MCF 10A (cell line): ENCODE results near the gene C11orf21. TPM values are rescaled to one million over a fixed set of nuclear protein-coding genes. Genes with fewer than 3 reads are reported as not detected.

Source experiments
- BruUV-seq: library from RNA; stranded (reverse); fragments of 400-500 nt; replicated peaks from 2 replicates; lab custom pipeline; 2021; lab: Mats Ljungman, UMichigan
- CTCF ChIA-PET: fragments of 300-600 bp; sonication (Branson Sonifier 250); formaldehyde crosslinking; extraction: SDS; loops from one replicate; lab custom pipeline; 2021; ENCODE audit warnings: antibody characterized with exemption, inconsistent platforms; lab: Yijun Ruan, JAX
- POLR2A ChIA-PET: fragments of 300-600, 350-650 bp; sonication (Branson Sonifier 250); formaldehyde crosslinking; extraction: SDS; loops from one replicate; lab custom pipeline; 2020; ENCODE audit warnings: antibody characterized with exemption, inconsistent platforms; lab: Yijun Ruan, JAX
- DNase-seq: peaks from one replicate; pipeline ENCODE4 v3.0.0-alpha.2; 2018; ENCODE audit not compliant: unreplicated experiment
- H3K27ac Mint-ChIP-seq: one replicate; pipeline ENCODE4 v1.8.0; 2022; ENCODE audit warnings: mild to moderate bottlenecking, low read depth, mixed read lengths; ENCODE audit not compliant: unreplicated experiment
- H3K27me3 Mint-ChIP-seq: one replicate; pipeline ENCODE4 v1.8.0; 2022; ENCODE audit warnings: mixed read lengths; ENCODE audit not compliant: insufficient read depth, unreplicated experiment
- H3K36me3 Mint-ChIP-seq: one replicate; pipeline ENCODE4 v1.8.0; 2022; ENCODE audit warnings: mild to moderate bottlenecking, moderate library complexity, mixed read lengths; ENCODE audit not compliant: insufficient read depth, unreplicated experiment
- H3K4me1 Mint-ChIP-seq: one replicate; pipeline ENCODE4 v1.8.0; 2022; ENCODE audit warnings: mixed read lengths; ENCODE audit not compliant: insufficient read depth, unreplicated experiment
- H3K4me3 Mint-ChIP-seq: one replicate; pipeline ENCODE4 v1.8.0; 2022; ENCODE audit warnings: mild to moderate bottlenecking, moderate library complexity, mixed read lengths; ENCODE audit not compliant: unreplicated experiment
- H3K9me3 Mint-ChIP-seq: one replicate; pipeline ENCODE4 v1.8.0; 2022; ENCODE audit warnings: mixed read lengths; ENCODE audit not compliant: unreplicated experiment
- CTCF ChIP-seq: fragments of 200-600 bp; IDR thresholded peaks from one replicate; pipeline ENCODE4 v1.8.0; 2022; ENCODE audit warnings: antibody characterized with exemption, mild to moderate bottlenecking; ENCODE audit not compliant: unreplicated experiment
- intact Hi-C: fragments of 100-400 bp; cut with micrococcal nuclease; formaldehyde crosslinking; loops from 2 replicates; pipeline ENCODE4 v1.14.1; 2022
- total RNA-seq: library from RNA; stranded (reverse); gene quantifications from 2 replicates; pipeline ENCODE4 v1.2.3, GENCODE V29; 2022

Gene C11orf21
- total RNA-seq, 1 experiment from 2014 or later = not detected

- no peak overlapping the region for H3K4me3 Mint-ChIP-seq
- intact Hi-C loops = no loop called here
- CTCF ChIA-PET = interaction anchor here (0.6 kb wide), 1 partner anchor 27 kb away, joined by 3 read pairs; no protein-coding TSS in a partner anchor
- H3K9me3 Mint-ChIP-seq = peaks cover 5% of the 10 kb centered on the region
- DNase-seq = no peak
- BruUV-seq = no TSS peak
- no peaks in the 10 kb centered on the region for H3K4me1 Mint-ChIP-seq
- no peaks in the 10 kb centered on the region for H3K36me3 Mint-ChIP-seq
- H3K27ac Mint-ChIP-seq = no peak overlapping the region
- POLR2A ChIA-PET = no interaction called here
- peaks cover 56% of the 10 kb centered on the region for H3K27me3 Mint-ChIP-seq
- no peak for TF ChIP-seq CTCF
Measured at GRCh38 chr11:2277933-2278523, 23.7 kb downstream of the C11orf21 start.

GRCh38 chr11:2277008-2277346, 24.7 kb downstream of the C11orf21 start:
- no peak overlapping the region for H3K27ac Mint-ChIP-seq
- H3K36me3 Mint-ChIP-seq = no peaks in the 10 kb centered on the region
- TF ChIP-seq CTCF = no peak
- H3K4me1 Mint-ChIP-seq = no peaks in the 10 kb centered on the region
- no TSS peak for BruUV-seq
- peaks cover 55% of the 10 kb centered on the region for H3K27me3 Mint-ChIP-seq
- DNase-seq = no peak
- H3K4me3 Mint-ChIP-seq = no peak overlapping the region
- intact Hi-C loops = no loop called here
- ChIA-PET POLR2A (no interaction called here), CTCF (interaction anchor here (0.6 to 3.3 kb wide), 3 partner anchors 61 to 144 kb away, joined by 3 to 16 read pairs (median 5); no protein-coding TSS in a partner anchor)
- H3K9me3 Mint-ChIP-seq = peaks cover 5% of the 10 kb centered on the region

GRCh38 chr11:2276280-2277007, 25.3 kb downstream of the C11orf21 start:
- TF ChIP-seq CTCF = no peak
- ChIA-PET POLR2A (no interaction called here), CTCF (interaction anchor here (0.6 to 3.3 kb wide), 3 partner anchors 61 to 144 kb away, joined by 3 to 16 read pairs (median 5); no protein-coding TSS in a partner anchor)
- H3K27me3 Mint-ChIP-seq = peaks cover 50% of the 10 kb centered on the region
- no TSS peak for BruUV-seq
- H3K4me1 Mint-ChIP-seq = no peaks in the 10 kb centered on the region
- H3K27ac Mint-ChIP-seq = no peak overlapping the region
- intact Hi-C loops = no loop called here
- no peak for DNase-seq
- H3K4me3 Mint-ChIP-seq = no peak overlapping the region
- H3K36me3 Mint-ChIP-seq = no peaks in the 10 kb centered on the region
- H3K9me3 Mint-ChIP-seq = peaks cover 5% of the 10 kb centered on the region
